MM.1S (cell line): ENCODE data around the gene TBXT.

Experiments
- DNase-seq: peaks from one replicate; pipeline ENCODE4 v3.0.0-alpha.2; 2015
- H2AFZ ChIP-seq: fragments of 300-600 bp; sonication (generic); 2 replicates; pipeline ENCODE4 v1.6.0; 2016; ENCODE audit warnings: antibody characterized with exemption, low read length
- H3F3A ChIP-seq: fragments of 300-600 bp; sonication (generic); 2 replicates; pipeline ENCODE4 v1.6.1; 2016; ENCODE audit warnings: mild to moderate bottlenecking, antibody characterized with exemption, low read length, moderate library complexity, mixed read lengths; ENCODE audit not compliant: insufficient read depth
- H3K27ac ChIP-seq: fragments of 300-600 bp; sonication (generic); 2 replicates; pipeline ENCODE4 v1.5.1; 2016; ENCODE audit warnings: mild to moderate bottlenecking, low read length
- H3K27me3 ChIP-seq: fragments of 300-600 bp; sonication (generic); replicated peaks from 2 replicates; pipeline ENCODE4 v1.6.0; 2016; ENCODE audit warnings: low read length; ENCODE audit not compliant: insufficient read depth
- H3K36me3 ChIP-seq: fragments of 300-600 bp; sonication (generic); replicated peaks from 2 replicates; pipeline ENCODE4 v1.6.1; 2016; ENCODE audit warnings: mild to moderate bottlenecking, low read length, mixed read lengths; ENCODE audit not compliant: insufficient read depth
- H3K4me1 ChIP-seq: fragments of 300-600 bp; sonication (generic); 2 replicates; pipeline ENCODE4 v1.6.1; 2016; ENCODE audit warnings: low read length, mixed read lengths
- H3K4me2 ChIP-seq: fragments of 300-600 bp; sonication (generic); 2 replicates; pipeline ENCODE4 v1.6.0; 2016; ENCODE audit warnings: low read depth, low read length
- H3K4me3 ChIP-seq: fragments of 300-600 bp; sonication (generic); 2 replicates; pipeline ENCODE4 v1.5.1; 2016; ENCODE audit warnings: low read length, mixed read lengths
- H3K79me2 ChIP-seq: fragments of 300-600 bp; sonication (generic); 2 replicates; pipeline ENCODE4 v1.6.1; 2016; ENCODE audit warnings: mixed run types, low read length, mixed read lengths
- H3K9ac ChIP-seq: fragments of 300-600 bp; sonication (generic); 2 replicates; pipeline ENCODE4 v1.6.1; 2016; ENCODE audit warnings: low read length, mixed read lengths
- H3K9me2 ChIP-seq: fragments of 300-600 bp; sonication (generic); replicated peaks from 2 replicates; pipeline ENCODE4 v1.6.1; 2016; ENCODE audit warnings: mild to moderate bottlenecking, low read length, mixed read lengths; ENCODE audit not compliant: insufficient read depth
- H3K9me3 ChIP-seq: fragments of 300-600 bp; sonication (generic); replicated peaks from 2 replicates; pipeline ENCODE4 v1.6.1; 2016; ENCODE audit warnings: mild to moderate bottlenecking, low read length, mixed read lengths; ENCODE audit not compliant: insufficient read depth
- H4K20me1 ChIP-seq: fragments of 300-600 bp; sonication (generic); 2 replicates; pipeline ENCODE4 v1.6.1; 2016; ENCODE audit warnings: mild to moderate bottlenecking, low read length, moderate library complexity, mixed read lengths; ENCODE audit not compliant: insufficient read depth
- CTCF ChIP-seq: fragments of 300-600 bp; sonication (generic); IDR thresholded peaks from 2 replicates; pipeline ENCODE4 v1.5.1; 2016; ENCODE audit warnings: antibody characterized with exemption, low read length, mixed read lengths
- EZH2 ChIP-seq: fragments of 300-600 bp; sonication (generic); optimal IDR thresholded peaks from 2 replicates; pipeline ENCODE3; 2017; ENCODE audit warnings: low read depth, mild to moderate bottlenecking, antibody characterized with exemption, low read length, mixed read lengths
- EZH2phosphoT487 ChIP-seq: fragments of 300-600 bp; sonication (generic); IDR thresholded peaks from 2 replicates; pipeline ENCODE4 v1.6.1; 2018; ENCODE audit warnings: antibody characterized with exemption, low read length

Gene TBXT

DNA sequence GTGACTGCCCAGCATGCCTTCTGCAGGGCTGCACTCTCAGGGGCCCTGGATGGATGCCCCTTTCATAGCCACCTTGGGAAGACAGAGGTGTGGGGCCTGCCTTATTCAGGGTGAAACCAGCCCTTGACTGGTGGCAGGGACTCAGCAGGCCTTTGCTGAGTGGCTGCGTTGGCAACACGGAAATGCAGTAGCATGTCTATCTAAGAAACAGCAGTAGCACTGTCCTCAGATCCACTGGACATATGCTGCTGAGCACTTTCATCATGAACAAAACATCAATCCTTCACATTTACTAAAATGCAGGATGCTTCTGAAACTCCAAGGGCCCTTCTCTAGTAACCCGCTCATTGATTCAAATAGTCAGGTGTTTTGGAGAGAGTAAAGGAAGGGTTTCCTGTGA lies 4.9 kb upstream of the TBXT start:
- H3K27ac ChIP-seq, result no peak overlapping the region
- no peak overlapping the region for H3K4me3 ChIP-seq
- no peak overlapping the region for H3K4me2 ChIP-seq
- no peaks in the 10 kb centered on the region for H3K79me2 ChIP-seq
- TF ChIP-seq CTCF (no peak), EZH2phosphoT487 (no peak), EZH2 (no peak)
- no peak for DNase-seq
- no peak overlapping the region for H3K9ac ChIP-seq
- H3K4me1 ChIP-seq, result no peaks in the 10 kb centered on the region
- no peaks in the 10 kb centered on the region for H4K20me1 ChIP-seq
- H3K27me3 ChIP-seq, result no peaks in the 10 kb centered on the region
- no peaks in the 10 kb centered on the region for H3K9me2 ChIP-seq
- H3F3A ChIP-seq, result no peaks in the 10 kb centered on the region
- H3K36me3 ChIP-seq, result no peaks in the 10 kb centered on the region
- H2AFZ ChIP-seq, result no peak overlapping the region
- no peaks in the 10 kb centered on the region for H3K9me3 ChIP-seq

DNA sequence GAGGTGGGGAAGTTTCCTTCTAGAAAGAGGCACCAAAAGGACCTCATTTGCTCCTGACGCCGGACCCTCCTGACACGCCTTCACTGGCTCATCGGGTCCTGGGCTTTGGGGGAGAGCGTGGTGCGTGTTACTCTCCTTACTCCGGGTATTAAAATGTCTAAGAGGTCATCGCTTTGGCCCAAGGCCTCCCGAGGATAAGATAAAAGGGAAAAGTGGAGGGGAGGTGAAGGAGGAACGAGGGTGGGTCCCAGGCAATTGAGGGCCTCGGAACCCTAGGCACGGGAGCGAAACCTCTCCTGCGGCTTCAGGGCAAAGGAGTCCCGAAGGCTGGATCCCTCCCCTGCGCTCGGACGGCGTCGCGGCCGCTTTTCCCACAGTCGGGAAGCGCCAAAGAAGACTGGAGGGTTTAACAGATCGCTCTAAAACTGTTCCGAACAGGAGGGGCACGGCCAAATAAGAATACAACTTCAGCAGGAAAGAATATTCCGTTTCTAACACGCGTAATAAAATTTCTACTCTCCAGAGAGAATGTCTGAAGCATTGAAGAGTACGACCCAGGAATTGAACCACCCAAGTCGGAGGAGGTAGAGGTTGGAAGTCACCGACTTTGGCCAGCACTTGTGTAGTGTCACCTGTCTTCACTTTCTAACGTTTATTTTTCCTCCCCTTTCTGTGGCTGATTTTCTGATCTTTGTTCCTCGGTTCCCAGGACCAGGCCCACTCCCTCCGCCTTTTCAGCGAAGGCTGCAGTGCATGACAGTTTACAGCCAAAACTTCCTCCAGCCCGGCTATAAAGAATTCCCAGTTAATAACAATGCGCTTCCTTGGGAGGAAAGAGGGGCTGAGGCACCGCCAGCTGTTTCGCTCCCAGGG lies 2.1 kb upstream of the TBXT start:
- H2AFZ ChIP-seq, result no peak overlapping the region
- H3K27ac ChIP-seq, result no peak overlapping the region
- no peaks in the 10 kb centered on the region for H3F3A ChIP-seq
- H3K4me1 ChIP-seq, result no peaks in the 10 kb centered on the region
- no peaks in the 10 kb centered on the region for H3K9me2 ChIP-seq
- H3K4me2 ChIP-seq, result no peak overlapping the region
- H3K4me3 ChIP-seq, result no peak overlapping the region
- H3K9ac ChIP-seq, result no peak overlapping the region
- no peaks in the 10 kb centered on the region for H3K36me3 ChIP-seq
- no peaks in the 10 kb centered on the region for H3K27me3 ChIP-seq
- no peaks in the 10 kb centered on the region for H4K20me1 ChIP-seq
- DNase-seq, result no peak
- H3K79me2 ChIP-seq, result no peaks in the 10 kb centered on the region
- no peaks in the 10 kb centered on the region for H3K9me3 ChIP-seq
- TF ChIP-seq EZH2, result no peak

DNA sequence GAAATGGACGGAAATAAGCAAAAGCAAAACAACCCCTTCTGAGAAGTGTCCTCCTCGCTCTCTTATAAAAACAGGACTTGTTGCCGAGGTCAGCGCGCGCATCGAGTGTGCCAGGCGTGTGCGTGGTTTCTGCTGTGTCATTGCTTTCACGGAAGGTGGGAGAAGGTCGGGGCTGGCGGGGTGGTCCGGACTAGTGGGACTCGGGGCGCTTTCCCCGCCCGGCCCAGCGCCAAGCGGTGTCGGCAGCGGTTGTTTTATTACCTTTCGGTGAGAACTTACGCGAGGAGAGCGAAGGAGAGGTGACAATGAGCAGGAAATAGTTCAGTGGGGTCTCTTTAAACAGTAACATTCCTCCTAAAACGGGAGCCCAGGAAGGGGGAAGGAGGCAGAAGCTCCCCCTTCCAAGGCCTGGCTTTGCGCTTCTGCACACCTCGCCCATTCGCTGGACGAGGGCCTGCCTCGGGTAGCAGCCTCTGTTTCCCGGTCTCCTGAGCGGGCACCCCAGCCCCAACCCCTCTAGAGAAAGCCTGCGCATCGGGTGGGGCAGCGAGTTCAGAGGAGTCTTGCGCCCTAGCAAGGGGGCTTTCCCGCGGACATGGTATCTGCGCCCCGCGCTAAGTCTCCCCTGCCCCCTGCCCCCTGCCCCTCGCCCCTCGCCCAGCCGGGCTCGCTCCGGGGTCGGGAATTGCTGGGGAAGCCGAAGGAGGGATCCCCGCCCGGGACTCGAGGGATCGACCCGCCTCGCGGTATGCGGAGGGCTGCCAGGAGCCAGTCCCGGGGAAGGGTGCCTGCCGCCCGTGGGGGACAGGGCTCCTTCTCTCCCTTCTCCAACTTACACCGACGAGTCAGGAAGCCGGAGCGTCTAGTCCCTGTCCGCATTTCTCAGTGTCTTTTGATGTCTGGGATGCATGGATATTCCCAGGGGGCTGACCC lies 1.2 kb upstream of the TBXT start:
- Histone ChIP-seq H3K4me3 (no peak overlapping the region), H3K36me3 (no peaks in the 10 kb centered on the region), H3K9me3 (no peaks in the 10 kb centered on the region), H3K9me2 (no peaks in the 10 kb centered on the region), H3K4me2 (no peak overlapping the region), H3F3A (no peaks in the 10 kb centered on the region), H3K79me2 (no peaks in the 10 kb centered on the region), H3K27me3 (no peaks in the 10 kb centered on the region), H3K4me1 (no peaks in the 10 kb centered on the region), H2AFZ (no peak overlapping the region), H3K9ac (no peak overlapping the region), H4K20me1 (no peaks in the 10 kb centered on the region), H3K27ac (no peak overlapping the region)
- no peak for DNase-seq
- no peak for TF ChIP-seq EZH2
- TF ChIP-seq EZH2phosphoT487, result no peak
- no peak for TF ChIP-seq CTCF
